Fibroblast of lung (primary cell): ENCODE data around the gene BMPR1B.
A peak's percentile ranks its signal among the peaks of the same experiment; 100 is the strongest.

ENCODE experiments used
- CTCF ChIP-seq, 2 donors: IDR thresholded peaks in 1 of 2; conservative IDR thresholded peaks in 1 of 2; 1 replicate in 1 of 2; 2 replicates in 1 of 2; pipeline ENCODE4 v1.5.1; 2011 to 2012; ENCODE audit warnings: low read length in 2 of 2, control low read depth in 1 of 2, inconsistent platforms in 1 of 2, low read depth in 1 of 2, mild to moderate bottlenecking in 1 of 2
- EZH2 ChIP-seq: IDR thresholded peaks from 2 replicates; pipeline ENCODE4 v1.5.1; 2012; ENCODE audit warnings: low read length, control low read depth, mild to moderate bottlenecking; ENCODE audit errors: missing control alignments

GRCh38 chr4:95095348-95095974 lies 337.7 kb downstream of the BMPR1B start:
- TF ChIP-seq CTCF (conservative IDR thresholded peaks at IDR 0.05 in 1 of 2, IDR thresholded peaks at IDR 0.05 in 1 of 2; ENCODE audit: low read depth in 1 of 2, low read length in 2 of 2) (peak; percentile 60 to 70), EZH2 (no peak)
